HepG2 (cell line): ENCODE data around the gene LCLAT1. TPM values are rescaled to one million over a fixed set of nuclear protein-coding genes. Genes with fewer than 3 reads are reported as not detected.

Source experiments
- ATAC-seq: fragments of 200-7000 bp; cut with Tn5 transposase; 3 replicates; pipeline ENCODE4 v1.9.1; 2020; ENCODE audit warnings: mild to moderate bottlenecking, moderate library complexity
- BruUV-seq: library from RNA; stranded (reverse); fragments of 400-500 nt; replicated peaks from 2 replicates; lab custom pipeline; 2021; lab: Mats Ljungman, UMichigan
- CTCF ChIA-PET: fragments of 300-600 bp; formaldehyde crosslinking; extraction: SDS; loops from one replicate; lab custom pipeline; 2021; ENCODE audit warnings: low total read pairs, inconsistent platforms, low intra/inter-chr PET ratio; lab: Yijun Ruan, JAX
- POLR2A ChIA-PET: fragments of 350-600 bp; sonication (Branson Sonifier 250); formaldehyde crosslinking; loops from one replicate; lab custom pipeline; 2020; ENCODE audit warnings: antibody characterized with exemption, inconsistent platforms; lab: Yijun Ruan, JAX
- DNase-seq: peaks from one replicate; pipeline ENCODE4 v3.0.0-alpha.2; 2015; ENCODE audit warnings: low spot score
- FAIRE-seq: peaks from 3 replicates; lab custom pipeline; 2011; peaks lifted over from hg19 to GRCh38; lab: Jason Lieb, UNC
- H2AFZ ChIP-seq: one replicate; pipeline ENCODE4 v1.6.1; 2011; ENCODE audit warnings: low read length, inconsistent platforms
- H3K27ac ChIP-seq: fragments of 300-600 bp; 3 replicates; pipeline ENCODE4 v1.8.0; 2011; ENCODE audit warnings: mixed run types, mild to moderate bottlenecking, mixed read lengths, low read length, inconsistent platforms; ENCODE audit not compliant: insufficient read depth; ENCODE audit errors: extremely low read length
- H3K27me3 ChIP-seq, 2 experiments: fragments of 200-600 bp in 1 of 2; 2 replicates in 1 of 2; 3 replicates in 1 of 2; pipeline versions ENCODE4 v1.6.0 to v1.8.0; 2011; ENCODE audit warnings: low read length in 2 of 2, mild to moderate bottlenecking in 2 of 2, moderate library complexity in 2 of 2, inconsistent platforms in 1 of 2; ENCODE audit not compliant: insufficient read depth in 2 of 2, control insufficient read depth in 1 of 2
- H3K36me3 ChIP-seq, 2 experiments: fragments of 200-600 bp in 1 of 2; replicated peaks in 1 of 2; 2 replicates in 1 of 2; 3 replicates in 1 of 2; pipeline versions ENCODE4 v1.5.1 to v1.8.0; 2011; ENCODE audit warnings: low read length in 2 of 2, inconsistent platforms in 1 of 2; ENCODE audit not compliant: insufficient read depth in 2 of 2, control insufficient read depth in 1 of 2
- H3K4me1 ChIP-seq: 2 replicates; pipeline ENCODE4 v1.5.1; 2012; ENCODE audit warnings: low read length, inconsistent platforms; ENCODE audit not compliant: insufficient read depth
- H3K4me2 ChIP-seq: 2 replicates; pipeline ENCODE4 v1.6.0; 2011; ENCODE audit warnings: low read depth, low read length, inconsistent platforms
- H3K4me3 ChIP-seq, 3 experiments: fragments of 200-600 bp in 1 of 3; sonication (generic), shearing (Covaris generic) in 1 of 3; replicated peaks in 1 of 3; 2 replicates each; pipeline ENCODE4 v1.5.1; 2011 to 2016; ENCODE audit warnings: low read length in 3 of 3, inconsistent platforms in 2 of 3, low read depth in 2 of 3, mild to moderate bottlenecking in 2 of 3, control low read depth in 1 of 3, mixed read lengths in 1 of 3; ENCODE audit not compliant: insufficient read depth in 1 of 3
- H3K79me2 ChIP-seq: one replicate; pipeline ENCODE4 v1.6.1; 2011; ENCODE audit warnings: low read length, inconsistent platforms; ENCODE audit not compliant: insufficient read depth
- H3K9ac ChIP-seq: 2 replicates; pipeline ENCODE4 v1.6.0; 2011; ENCODE audit warnings: mild to moderate bottlenecking, low read depth, low read length, inconsistent platforms; ENCODE audit not compliant: insufficient read depth
- H3K9me3 ChIP-seq: 2 replicates; pipeline ENCODE4 v1.5.1; 2012; ENCODE audit warnings: mild to moderate bottlenecking, low read length
- H4K20me1 ChIP-seq: 2 replicates; pipeline ENCODE4 v1.6.0; 2011; ENCODE audit warnings: inconsistent platforms, mild to moderate bottlenecking, low read length, moderate library complexity; ENCODE audit not compliant: insufficient read depth
- ATF2 ChIP-seq: sonication (generic); formaldehyde crosslinking; IDR thresholded peaks from 2 replicates; pipeline ENCODE4 v1.4.0; 2020; ENCODE audit warnings: missing genetic modification reagents
- CAMTA2 ChIP-seq: sonication (generic); formaldehyde crosslinking; IDR thresholded peaks from 2 replicates; pipeline ENCODE4 v1.4.0; 2020; ENCODE audit warnings: mild to moderate bottlenecking, missing genetic modification reagents, borderline replicate concordance
- CENPBD1 ChIP-seq: sonication (generic); formaldehyde crosslinking; IDR thresholded peaks from 2 replicates; pipeline ENCODE4 v1.8.0; 2022; ENCODE audit warnings: missing genetic modification reagents, low read depth, mild to moderate bottlenecking, borderline replicate concordance
- NKX3-1 ChIP-seq: sonication (generic); formaldehyde crosslinking; IDR thresholded peaks from 2 replicates; pipeline ENCODE4 v1.5.0; 2020; ENCODE audit warnings: missing genetic modification reagents
- ZNF407 ChIP-seq: sonication (generic); formaldehyde crosslinking; IDR thresholded peaks from one replicate; pipeline ENCODE4 v1.5.1; 2020; ENCODE audit warnings: mild to moderate bottlenecking, missing genetic modification reagents; ENCODE audit errors: not compliant biosample characterization
- ZNF562 ChIP-seq: sonication (generic); formaldehyde crosslinking; IDR thresholded peaks from 2 replicates; pipeline ENCODE4 v1.8.0; 2022; ENCODE audit warnings: missing genetic modification reagents, borderline replicate concordance
- WGBS: methylation state at CpG from one replicate; pipeline ENCODE4 v1.1.6; 2017; ENCODE audit warnings: low lambda C conversion rate; 5-methylcytosine and 5-hydroxymethylcytosine counted together
- in situ Hi-C: cut with HindIII; loops from 2 replicates; pipeline ENCODE4 v1.10.0; 2017; ENCODE audit warnings: low pct_unique_long_range_greater_than_20kb; ENCODE audit not compliant: extremely low pct_ligation_motif_present
- intact Hi-C: fragments of 100-400 bp; cut with micrococcal nuclease; formaldehyde crosslinking; loops from one replicate; pipeline ENCODE4 v1.10.0; 2022; ENCODE audit not compliant: unreplicated experiment
- polyA plus RNA-seq, 8 experiments: library from polyadenylated mRNA; depleted of rRNA in 3 of 8; stranded (reverse) in 7 of 8; unstranded in 1 of 8; fragments of >200 nt; fragmentation: Illumina TruSeq in 4 of 8; extraction: Trizol in 4 of 8; gene quantifications; 2 replicates each; pipeline versions ENCODE4 v1.2.1 to v1.2.3, GENCODE V29; 2011 to 2016; ENCODE audit warnings: low read depth in 4 of 8, missing spikeins in 1 of 8, mixed read lengths in 1 of 8; ENCODE audit not compliant: insufficient read depth in 1 of 8
- total RNA-seq, 5 experiments: library from RNA; depleted of rRNA; stranded (reverse); fragments of >200 nt; fragmentation: Illumina TruSeq; extraction: Trizol; gene quantifications; 2 replicates each; pipeline ENCODE4 v1.2.3, GENCODE V29; 2016; ENCODE audit warnings: low read depth in 1 of 5

Gene LCLAT1
- total and polyA plus RNA-seq, 2 of the 13 experiments (the other 11 are each of a cell fraction or from before 2014, with no cell fraction given), result 18.0 to 28.0 TPM

GRCh38 chr2:30455114-30455738 lies 8.2 kb downstream of the LCLAT1 start:
- 71% methylated on average over 7 of the region's 7 CpGs for WGBS
- no peak overlapping the region for H3K4me3 ChIP-seq
- no peak for ATAC-seq
- H3K79me2 ChIP-seq, result peaks cover 94% of the 10 kb centered on the region
- H3K27ac ChIP-seq, result no peak overlapping the region
- ChIA-PET CTCF (no interaction called here), POLR2A (no interaction called here)
- BruUV-seq, result no TSS peak
- no peak overlapping the region for H3K4me2 ChIP-seq
- no peaks in the 10 kb centered on the region for H3K27me3 ChIP-seq
- H3K9ac ChIP-seq, result no peak overlapping the region
- H3K4me1 ChIP-seq, result peaks cover 70% of the 10 kb centered on the region
- 0 out of 2 replicates have a peak, but pooled peaks cover 4% of the 10 kb centered on the region for H4K20me1 ChIP-seq
- no peak for FAIRE-seq
- no peaks in the 10 kb centered on the region for H3K9me3 ChIP-seq
- TF ChIP-seq ZNF562 (CRISPR knock-in tag), result no peak
- intact Hi-C loops, result no loop called here
- no peak for DNase-seq
- H2AFZ ChIP-seq, result no peak overlapping the region
- in situ Hi-C loops, result no loop called here
- no peaks in the 10 kb centered on the region; a peak in 1 of 5 replicates for H3K36me3 ChIP-seq

- POLR2A ChIA-PET, result interaction anchor here (1.2 kb wide), 1 partner anchor 9 kb away, joined by 4 read pairs; the partner anchor contains the start of gene LCLAT1
- WGBS, result 100% methylated on average over 2 of the region's 2 CpGs
- TF ChIP-seq ZNF407 (CRISPR knock-in tag) (no peak), NKX3-1 (no peak), ATF2 (no peak), CENPBD1 (no peak), CAMTA2 (CRISPR knock-in tag) (no peak)
Measured at GRCh38 chr2:30456106-30456505, 9.1 kb downstream of the LCLAT1 start.

More at GRCh38 chr2:30456106-30456505, 9.1 kb downstream of the LCLAT1 start:
- Histone ChIP-seq H4K20me1 (0 out of 2 replicates have a peak, but pooled peaks cover 4% of the 10 kb centered on the region), H3K4me3 (no peak overlapping the region), H3K4me2 (peak overlapping the region; percentile 28; the same call in 1 of the 2 replicates), H3K9me3 (no peaks in the 10 kb centered on the region), H3K36me3 (no peaks in the 10 kb centered on the region), H3K9ac (no peak overlapping the region), H3K79me2 (peaks cover 94% of the 10 kb centered on the region), H3K27ac (no peak overlapping the region), H2AFZ (no peak overlapping the region), H3K27me3 (no peaks in the 10 kb centered on the region), H3K4me1 (peaks cover 62% of the 10 kb centered on the region)
- FAIRE-seq, result no peak
- peak; percentile 48 for ATAC-seq
- BruUV-seq, result no TSS peak
- CTCF ChIA-PET, result no interaction called here
- in situ Hi-C loops (no loop called here), intact Hi-C loops (no loop called here)
- DNase-seq, result no peak
